Measurements from ENCODE around the gene MYO5A. TPM values are rescaled to one million over a fixed set of nuclear protein-coding genes. Genes with fewer than 3 reads are reported as not detected.

MYO5A gene
- total and polyA plus RNA-seq, 2 donors (not counting 3 experiments of a cell fraction or from before 2014, with no cell fraction given) = 31.9 to 91.9 TPM

- dilution Hi-C loops (cut with MboI; ENCODE audit: extremely low pct_ligation_motif_present, low sequenced_read_pairs) (no loop called here), intact Hi-C loops (cut with micrococcal nuclease) (no loop called here)
- CTCF ChIA-PET = interaction anchor here (0.7 to 1.3 kb wide), 2 partner anchors 12 to 14 kb away, joined by 3 to 4 read pairs; no protein-coding TSS in a partner anchor
- H3K4me2 ChIP-seq (ENCODE audit: insufficient read depth, low read length) = no peak overlapping the region
- POLR2A ChIA-PET = no interaction called here
- FAIRE-seq (no peak), DNase-seq (ENCODE audit: low read depth, low spot score) (no peak)
- H3K27ac ChIP-seq (ENCODE audit: insufficient read depth, low read depth, low read length) = no peak overlapping the region
- H3K4me1 ChIP-seq (ENCODE audit: control insufficient read depth, extremely low read depth, insufficient read depth, low read length) = no peaks in the 10 kb centered on the region
- H2AFZ ChIP-seq (ENCODE audit: low read depth, low read length) = no peak overlapping the region
- no peaks in the 10 kb centered on the region for H4K20me1 ChIP-seq (replicated peaks; ENCODE audit: control insufficient read depth, extremely low read depth, insufficient read depth, low read length)
- H3K9me1 ChIP-seq (replicated peaks; ENCODE audit: control insufficient read depth, extremely low read depth, insufficient read depth, low read length) = no peaks in the 10 kb centered on the region
- no peaks in the 10 kb centered on the region for H3K79me2 ChIP-seq (ENCODE audit: control insufficient read depth, insufficient read depth, low read length)
- TF ChIP-seq FOS (IDR thresholded peaks at IDR 0.05; ENCODE audit: borderline replicate concordance, insufficient read depth, low read length) = no peak
- TF ChIP-seq JUN (IDR thresholded peaks at IDR 0.05; ENCODE audit: borderline replicate concordance, insufficient read depth, insufficient read length, low read depth) = no peak
- TF ChIP-seq MAX (IDR thresholded peaks at IDR 0.05; ENCODE audit: insufficient read depth, insufficient read length) = no peak
- no peak for TF ChIP-seq EZH2 (IDR thresholded peaks at IDR 0.05; ENCODE audit: borderline replicate concordance, low read depth, low read length, severe bottlenecking)
- H3K9me3 ChIP-seq (replicated peaks; ENCODE audit: control insufficient read depth, insufficient read depth, low read length) = no peaks in the 10 kb centered on the region
- no peak overlapping the region for H3K9ac ChIP-seq (replicated peaks; ENCODE audit: extremely low read depth, insufficient read depth, low read length)
- no TSS peak for BruUV-seq (replicated peaks)
- no peaks in the 10 kb centered on the region for H3K27me3 ChIP-seq (ENCODE audit: control insufficient read depth in 2 of 2, insufficient read depth in 2 of 2, low read length in 2 of 2)
- H3K4me3 ChIP-seq (replicated peaks in 1 of 3; ENCODE audit: insufficient read depth in 1 of 3, low read depth in 1 of 3, low read length in 3 of 3) = no peak overlapping the region
- H3K36me3 ChIP-seq (ENCODE audit: control insufficient read depth in 2 of 2, extremely low read depth in 1 of 2, insufficient read depth in 2 of 2, low read length in 2 of 2) = peaks cover 23 to 25% of the 10 kb centered on the region in 2 experiments
These were observed 209.8 kb downstream of the MYO5A start for GRCh38 chr15:52318729-52319500.

- Histone ChIP-seq H2AFZ (ENCODE audit: low read depth, low read length) (no peak overlapping the region), H3K27ac (ENCODE audit: insufficient read depth, low read depth, low read length) (no peak overlapping the region), H3K9me1 (replicated peaks; ENCODE audit: control insufficient read depth, extremely low read depth, insufficient read depth, low read length) (no peaks in the 10 kb centered on the region), H3K4me1 (ENCODE audit: control insufficient read depth, extremely low read depth, insufficient read depth, low read length) (no peaks in the 10 kb centered on the region), H3K79me2 (ENCODE audit: control insufficient read depth, insufficient read depth, low read length) (no peaks in the 10 kb centered on the region), H3K9ac (replicated peaks; ENCODE audit: extremely low read depth, insufficient read depth, low read length) (no peak overlapping the region), H3K27me3 (ENCODE audit: control insufficient read depth in 2 of 2, insufficient read depth in 2 of 2, low read length in 2 of 2) (no peaks in the 10 kb centered on the region), H3K9me3 (replicated peaks; ENCODE audit: control insufficient read depth, insufficient read depth, low read length) (no peaks in the 10 kb centered on the region), H3K4me3 (replicated peaks in 1 of 3; ENCODE audit: insufficient read depth in 1 of 3, low read depth in 1 of 3, low read length in 3 of 3) (no peak overlapping the region), H4K20me1 (replicated peaks; ENCODE audit: control insufficient read depth, extremely low read depth, insufficient read depth, low read length) (no peaks in the 10 kb centered on the region), H3K4me2 (ENCODE audit: insufficient read depth, low read length) (no peak overlapping the region), H3K36me3 (ENCODE audit: control insufficient read depth in 2 of 2, extremely low read depth in 1 of 2, insufficient read depth in 2 of 2, low read length in 2 of 2) (peaks cover 23% of the 10 kb centered on the region in 2 experiments)
- no peak for DNase-seq (ENCODE audit: low read depth, low spot score)
- intact Hi-C loops (cut with micrococcal nuclease) = no loop called here
- FAIRE-seq = no peak
- dilution Hi-C loops (cut with MboI; ENCODE audit: extremely low pct_ligation_motif_present, low sequenced_read_pairs) = no loop called here
- ChIA-PET CTCF (interaction anchor here (0.7 to 1.3 kb wide), 3 partner anchors 10 to 63 kb away, joined by 3 to 5 read pairs (median 3); no protein-coding TSS in a partner anchor), POLR2A (interaction anchor here (0.6 to 0.7 kb wide), 2 partner anchors 61 to 411 kb away, joined by 3 to 5 read pairs; no protein-coding TSS in a partner anchor)
- BruUV-seq (replicated peaks) = no TSS peak
- TF ChIP-seq FOS (IDR thresholded peaks at IDR 0.05; ENCODE audit: borderline replicate concordance, insufficient read depth, low read length) (no peak), CTCF (IDR thresholded peaks at IDR 0.05; ENCODE audit: extremely low read depth in 1 of 2, insufficient read depth in 1 of 2, low read depth in 1 of 2, low read length in 2 of 2) (no peak), POLR2AphosphoS5 (IDR thresholded peaks at IDR 0.05; ENCODE audit: insufficient read depth, low read depth, low read length) (no peak), MAX (IDR thresholded peaks at IDR 0.05; ENCODE audit: insufficient read depth, insufficient read length) (no peak)
These were observed 211.0 kb downstream of the MYO5A start for GRCh38 chr15:52317688-52318087.

Data from endothelial cell of umbilical vein (primary cell).